Measurements from ENCODE around the gene CDH4. TPM values are rescaled to one million over a fixed set of nuclear protein-coding genes. Genes with fewer than 3 reads are reported as not detected.

CDH4 gene
- total RNA-seq, 1 donor from 2014 or later: 0.17 TPM

- DNase-seq: no peak
Observed at GRCh38 chr20:61301711-61302525, 49.9 kb downstream of the CDH4 start.

GRCh38 chr20:61303217-61303616 lies 51.2 kb downstream of the CDH4 start:
- no peak for DNase-seq

GRCh38 chr20:61303675-61304074 lies 51.6 kb downstream of the CDH4 start:
- no peak for DNase-seq

- DNase-seq: no peak
Observed at GRCh38 chr20:61304750-61305149, 52.7 kb downstream of the CDH4 start.

DNA sequence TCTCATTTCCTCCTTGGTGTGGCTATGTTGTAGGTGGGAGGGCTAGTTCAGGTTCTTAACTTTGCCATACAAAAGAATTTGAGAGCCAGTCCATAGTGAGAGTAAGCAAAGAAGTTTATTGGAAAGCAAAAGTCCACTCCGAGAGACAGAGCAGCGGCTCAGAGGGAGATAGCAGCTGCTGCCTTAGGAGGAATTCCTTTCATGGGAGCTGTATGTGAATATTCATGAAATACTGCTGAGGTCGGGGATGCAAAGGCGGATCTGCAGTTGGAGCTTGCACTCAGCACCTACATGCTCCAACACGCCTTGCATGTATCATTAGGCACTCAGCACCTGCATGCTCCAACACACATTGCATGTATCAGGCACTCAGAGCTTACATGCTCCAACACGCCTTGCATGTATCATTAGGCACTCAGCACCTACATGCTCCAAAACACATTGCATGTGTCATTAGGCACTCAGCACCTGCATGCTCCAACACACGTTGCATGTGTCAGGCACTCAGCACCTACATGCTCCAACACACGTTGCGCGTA lies 54.9 kb downstream of the CDH4 start:
- DNase-seq: no peak

- DNase-seq: no peak
Observed at GRCh38 chr20:61307686-61308476, 55.8 kb downstream of the CDH4 start.

- DNase-seq: no peak
Observed at GRCh38 chr20:61308477-61308774, 56.4 kb downstream of the CDH4 start.

GRCh38 chr20:61310954-61311353 lies 58.9 kb downstream of the CDH4 start:
- no peak for DNase-seq

DNA sequence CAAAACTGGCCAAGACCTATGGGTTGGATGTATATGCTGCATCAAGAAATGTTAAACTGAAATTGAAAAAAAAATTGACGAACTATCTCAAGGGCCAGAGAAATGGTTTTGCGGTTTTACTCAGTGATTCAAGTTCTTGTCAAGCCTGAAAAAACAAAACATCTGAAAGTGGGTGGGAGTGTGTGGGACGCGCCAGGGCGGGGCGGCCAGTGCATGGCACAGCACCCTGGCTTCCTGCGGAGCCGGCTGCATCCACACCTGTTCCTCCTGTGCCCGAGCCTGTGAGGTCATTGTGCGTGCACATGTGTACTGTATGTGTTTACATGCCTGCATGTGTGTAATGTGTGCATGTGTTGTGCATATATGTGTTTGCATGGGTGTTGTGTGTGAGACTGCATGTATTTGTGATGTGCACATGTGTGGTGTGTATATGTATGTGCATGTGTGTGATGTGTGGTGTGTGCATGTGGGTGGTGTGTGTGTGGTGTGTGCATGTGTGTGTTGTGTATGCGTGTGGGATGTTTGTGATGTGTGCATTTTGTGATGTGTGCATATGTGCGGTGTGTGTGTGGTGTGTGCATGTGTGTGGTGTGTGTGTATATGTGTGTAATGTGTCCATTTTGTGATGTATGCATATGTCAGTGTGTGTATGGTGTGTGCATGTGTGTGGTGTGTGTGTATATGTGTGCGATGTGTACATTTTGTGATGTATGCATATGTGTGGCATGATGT lies 59.8 kb downstream of the CDH4 start:
- no peak for DNase-seq

DNA sequence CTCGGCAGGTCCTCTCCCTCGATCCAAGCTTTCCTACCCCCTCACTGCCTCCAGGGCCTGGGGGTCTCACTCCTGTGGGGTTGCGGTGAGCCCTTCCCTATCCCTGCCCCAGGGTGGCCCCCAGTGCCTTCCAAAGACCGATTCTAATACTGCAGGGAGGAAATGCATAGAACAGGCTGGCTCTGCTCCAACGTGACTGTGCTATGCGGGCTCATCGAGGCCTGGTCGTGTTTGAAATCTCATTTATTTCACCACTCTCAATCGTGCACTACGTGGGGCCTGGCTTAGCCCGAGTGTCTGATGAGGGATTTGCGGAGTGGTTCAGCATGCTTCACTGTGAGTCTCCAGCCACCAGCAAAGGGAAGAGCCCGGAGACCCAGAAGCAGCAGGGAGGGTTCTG lies 60.9 kb downstream of the CDH4 start:
- DNase-seq: no peak

DNA sequence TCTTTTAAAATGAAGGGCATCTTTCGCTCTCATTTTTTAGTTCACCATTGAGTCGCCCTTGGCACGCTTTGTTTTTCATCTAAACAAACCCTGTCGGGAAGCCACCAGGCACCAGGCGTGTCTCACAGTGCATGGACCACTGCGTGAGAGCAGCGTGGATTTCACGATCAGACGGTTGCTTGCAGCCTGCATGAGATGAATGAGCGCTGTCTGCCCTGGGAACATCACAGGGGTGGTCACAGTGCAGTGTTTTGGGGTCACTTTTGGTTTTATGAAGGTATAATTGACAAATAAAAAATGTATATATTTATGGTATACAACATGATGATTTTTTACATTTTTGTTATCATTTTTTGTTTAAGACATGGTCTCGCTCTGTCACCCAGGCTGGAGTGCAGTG lies 61.3 kb downstream of the CDH4 start:
- no peak for DNase-seq

- DNase-seq: no peak
Observed at GRCh38 chr20:61314326-61315010, 62.4 kb downstream of the CDH4 start.

- DNase-seq: no peak
Observed at GRCh38 chr20:61315319-61315718, 63.3 kb downstream of the CDH4 start.

- DNase-seq: no peak
Observed at GRCh38 chr20:61316346-61316745, 64.3 kb downstream of the CDH4 start.

GRCh38 chr20:61317966-61318530 lies 66.0 kb downstream of the CDH4 start:
- no peak for DNase-seq

GRCh38 chr20:61320691-61321425 lies 68.8 kb downstream of the CDH4 start:
- no peak for DNase-seq

DNA sequence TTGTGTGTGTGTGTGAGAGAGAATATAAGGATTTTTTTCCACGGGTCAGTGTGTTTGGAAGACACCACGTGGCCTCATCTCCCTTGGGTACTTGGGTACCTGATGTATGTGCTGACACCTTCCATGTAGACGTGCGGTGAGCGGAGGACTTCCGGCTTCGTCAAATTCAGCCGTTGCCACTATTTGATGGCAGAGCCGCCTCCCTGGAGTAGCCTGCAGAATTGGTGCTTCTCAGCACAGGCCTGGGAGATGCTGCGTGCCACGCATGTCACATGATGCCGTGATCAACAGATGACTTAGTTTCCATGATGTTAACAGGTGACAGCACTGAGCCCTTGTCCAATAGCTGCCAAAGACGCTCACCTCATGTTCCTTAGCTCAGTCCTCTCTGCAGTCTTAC lies 69.4 kb downstream of the CDH4 start:
- no peak for DNase-seq

DNA sequence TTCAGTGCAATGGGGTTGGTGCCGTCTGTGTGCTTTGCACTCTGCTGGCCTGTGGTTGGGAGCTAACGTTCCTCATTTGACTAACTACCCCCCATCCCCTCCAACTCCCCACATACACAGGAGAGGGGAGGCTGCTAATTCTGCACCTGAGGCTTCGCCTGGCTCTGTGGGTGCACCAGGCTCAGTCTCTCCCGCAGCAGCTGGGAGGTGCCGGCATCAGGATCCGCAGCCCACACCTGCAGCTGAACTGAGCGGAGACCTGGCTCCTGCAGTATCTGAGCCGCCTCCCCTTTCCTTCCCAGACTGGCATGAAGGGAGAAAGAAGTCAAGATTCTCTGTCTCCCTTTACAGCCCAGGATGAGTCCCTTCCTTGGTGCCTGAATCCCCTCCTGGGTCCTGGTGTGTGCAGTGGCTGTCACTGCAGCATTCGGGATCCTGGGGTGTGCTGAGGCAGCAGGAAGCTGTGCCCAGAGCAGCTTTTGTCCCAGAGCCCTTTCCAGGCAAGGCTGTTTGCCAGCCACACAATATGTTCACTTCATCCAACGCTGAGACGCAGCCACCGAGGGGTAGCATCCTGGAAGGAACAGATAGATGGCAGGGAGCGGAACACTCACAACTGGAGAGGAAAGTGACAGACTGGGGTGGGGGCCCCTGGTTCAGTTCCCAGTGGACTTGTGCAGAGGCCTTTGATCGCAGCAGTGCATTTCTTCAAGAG lies 70.2 kb downstream of the CDH4 start:
- no peak for DNase-seq

DNA sequence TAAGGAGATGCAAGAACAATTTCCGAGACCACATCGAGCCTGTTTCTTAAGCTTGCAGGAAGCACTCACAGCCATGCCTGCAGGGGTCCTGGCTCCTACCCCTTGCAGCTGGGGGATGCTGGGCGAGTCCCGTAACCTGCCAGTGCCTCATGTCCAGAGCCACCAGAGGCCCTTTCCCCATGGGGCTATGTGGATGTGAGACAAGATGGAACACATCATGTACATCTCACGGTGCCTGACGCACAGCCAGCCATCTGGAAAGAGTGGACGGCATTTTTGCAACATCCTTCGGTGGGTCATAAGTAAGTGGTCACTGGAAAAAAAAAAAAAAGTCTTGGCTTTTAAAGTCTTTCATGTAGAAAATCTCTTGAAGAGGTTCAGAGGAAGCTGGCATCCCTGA lies 72.8 kb downstream of the CDH4 start:
- DNase-seq: no peak

GRCh38 chr20:61325718-61326117 lies 73.7 kb downstream of the CDH4 start:
- no peak for DNase-seq

Data from dermis blood vessel endothelial cell (primary cell).